Fibroblast of lung (primary cell): ENCODE data around the gene MYDGF. TPM values are rescaled to one million over a fixed set of nuclear protein-coding genes. Genes with fewer than 3 reads are reported as not detected.

ENCODE experiments used
- DNase-seq, 2 donors: peaks; one replicate each; pipeline versions ENCODE4 v3.0.0 to v3.0.0-alpha.2; 2010; ENCODE audit warnings: low read depth in 2 of 2
- H2AFZ ChIP-seq: 2 replicates; pipeline ENCODE4 v1.5.1; 2012; ENCODE audit warnings: low read length, control low read depth, inconsistent platforms
- H3K27ac ChIP-seq: 2 replicates; pipeline ENCODE4 v1.5.1; 2011; ENCODE audit warnings: low read length, control low read depth; ENCODE audit not compliant: insufficient read depth
- H3K27me3 ChIP-seq: 2 replicates; pipeline ENCODE4 v1.5.1; 2011; ENCODE audit warnings: mild to moderate bottlenecking, low read length; ENCODE audit not compliant: control insufficient read depth, insufficient read depth
- H3K36me3 ChIP-seq: 2 replicates; pipeline ENCODE4 v1.5.1; 2011; ENCODE audit warnings: low read length; ENCODE audit not compliant: control insufficient read depth, insufficient read depth
- H3K4me1 ChIP-seq: 2 replicates; pipeline ENCODE4 v1.5.1; 2011; ENCODE audit warnings: low read length; ENCODE audit not compliant: control insufficient read depth, insufficient read depth; ENCODE audit errors: extremely low read depth
- H3K4me2 ChIP-seq: 2 replicates; pipeline ENCODE4 v1.5.1; 2011; ENCODE audit warnings: low read length, control low read depth; ENCODE audit not compliant: insufficient read depth; ENCODE audit errors: extremely low read depth
- H3K4me3 ChIP-seq, 4 experiments: fragments of 200-600 bp in 1 of 4; sonication (generic) in 1 of 4; replicated peaks in 1 of 4; 2 replicates each; pipeline ENCODE4 v1.5.1; 2011 to 2016; ENCODE audit warnings: low read length in 4 of 4, low read depth in 3 of 4, mild to moderate bottlenecking in 3 of 4, control low read depth in 2 of 4, inconsistent platforms in 1 of 4, mixed read lengths in 1 of 4; ENCODE audit not compliant: insufficient read depth in 1 of 4; ENCODE audit errors: control extremely low read depth in 1 of 4
- H3K79me2 ChIP-seq: 2 replicates; pipeline ENCODE4 v1.5.1; 2012; ENCODE audit warnings: mild to moderate bottlenecking, low read length, inconsistent platforms; ENCODE audit not compliant: control insufficient read depth, insufficient read depth
- H3K9ac ChIP-seq: 2 replicates; pipeline ENCODE4 v1.5.1; 2011; ENCODE audit warnings: mild to moderate bottlenecking, low read length, control low read depth; ENCODE audit not compliant: insufficient read depth
- H3K9me3 ChIP-seq: 2 replicates; pipeline ENCODE4 v1.5.1; 2012; ENCODE audit warnings: low read depth, low read length; ENCODE audit not compliant: control insufficient read depth, insufficient read depth
- H4K20me1 ChIP-seq: 2 replicates; pipeline ENCODE4 v1.5.1; 2011; ENCODE audit warnings: low read length; ENCODE audit not compliant: control insufficient read depth, insufficient read depth; ENCODE audit errors: extremely low read depth
- CTCF ChIP-seq, 2 donors: IDR thresholded peaks in 1 of 2; conservative IDR thresholded peaks in 1 of 2; 1 replicate in 1 of 2; 2 replicates in 1 of 2; pipeline ENCODE4 v1.5.1; 2011 to 2012; ENCODE audit warnings: low read length in 2 of 2, control low read depth in 1 of 2, inconsistent platforms in 1 of 2, low read depth in 1 of 2, mild to moderate bottlenecking in 1 of 2
- EZH2 ChIP-seq: IDR thresholded peaks from 2 replicates; pipeline ENCODE4 v1.5.1; 2012; ENCODE audit warnings: low read length, control low read depth, mild to moderate bottlenecking; ENCODE audit errors: missing control alignments
- polyA plus RNA-seq, 2 donors: library from polyadenylated mRNA; depleted of rRNA in 1 of 2; stranded (reverse) in 1 of 2; unstranded in 1 of 2; fragments of >200 nt; gene quantifications; 2 replicates each; pipeline ENCODE4 v1.2.1, GENCODE V29; 2011 to 2012; ENCODE audit warnings: missing spikeins in 1 of 2
- total RNA-seq: library from RNA; depleted of rRNA; stranded (reverse); fragments of >200 nt; gene quantifications from 2 replicates; pipeline ENCODE4 v1.2.1, GENCODE V29; 2014

The MYDGF gene
- total and polyA plus RNA-seq, 2 donors (not counting 1 experiment from before 2014, with no cell fraction given), result 167 to 181 TPM

- H3K27me3 ChIP-seq, result no peaks in the 10 kb centered on the region
- no peak overlapping the region for H3K27ac ChIP-seq
- TF ChIP-seq CTCF (conservative IDR thresholded peaks at IDR 0.05 in 1 of 2, IDR thresholded peaks at IDR 0.05 in 1 of 2; ENCODE audit: low read depth in 1 of 2, low read length in 2 of 2) (no peak), EZH2 (no peak)
- peaks cover 50% of the 10 kb centered on the region for H3K36me3 ChIP-seq
- no peak overlapping the region for H2AFZ ChIP-seq
- no peak overlapping the region for H3K4me3 ChIP-seq
- peaks cover 3% of the 10 kb centered on the region for H3K4me1 ChIP-seq
- H3K9ac ChIP-seq, result no peak overlapping the region
- DNase-seq, result no peak
- no peak overlapping the region for H3K4me2 ChIP-seq
- H3K79me2 ChIP-seq, result no peaks in the 10 kb centered on the region
- no peaks in the 10 kb centered on the region for H3K9me3 ChIP-seq
- no peaks in the 10 kb centered on the region for H4K20me1 ChIP-seq
These were observed 21.2 kb upstream of the MYDGF start for GRCh38 chr19:4691373-4691772.

GRCh38 chr19:4690361-4690760, 20.2 kb upstream of the MYDGF start:
- Histone ChIP-seq H3K4me3 (no peak overlapping the region), H3K36me3 (peaks cover 49% of the 10 kb centered on the region), H3K9ac (no peak overlapping the region), H3K4me2 (no peak overlapping the region), H3K27me3 (no peaks in the 10 kb centered on the region), H3K79me2 (no peaks in the 10 kb centered on the region), H4K20me1 (no peaks in the 10 kb centered on the region), H3K27ac (no peak overlapping the region), H3K4me1 (no peaks in the 10 kb centered on the region), H2AFZ (no peak overlapping the region), H3K9me3 (no peaks in the 10 kb centered on the region)
- no peak for DNase-seq
- no peak for TF ChIP-seq CTCF (conservative IDR thresholded peaks at IDR 0.05 in 1 of 2, IDR thresholded peaks at IDR 0.05 in 1 of 2; ENCODE audit: low read depth in 1 of 2, low read length in 2 of 2)
- TF ChIP-seq EZH2, result no peak

- H3K79me2 ChIP-seq, result no peaks in the 10 kb centered on the region
- DNase-seq, result no peak
- H3K4me2 ChIP-seq, result no peak overlapping the region
- TF ChIP-seq EZH2, result no peak
- TF ChIP-seq CTCF (conservative IDR thresholded peaks at IDR 0.05 in 1 of 2, IDR thresholded peaks at IDR 0.05 in 1 of 2; ENCODE audit: low read depth in 1 of 2, low read length in 2 of 2), result no peak
- no peak overlapping the region for H2AFZ ChIP-seq
- H3K4me3 ChIP-seq, result no peak overlapping the region
- no peaks in the 10 kb centered on the region for H3K4me1 ChIP-seq
- no peaks in the 10 kb centered on the region for H3K9me3 ChIP-seq
- H3K36me3 ChIP-seq, result peaks cover 49% of the 10 kb centered on the region
- no peaks in the 10 kb centered on the region for H3K27me3 ChIP-seq
- H4K20me1 ChIP-seq, result no peaks in the 10 kb centered on the region
- no peak overlapping the region for H3K27ac ChIP-seq
- no peak overlapping the region for H3K9ac ChIP-seq
These were observed 19.3 kb upstream of the MYDGF start for GRCh38 chr19:4689403-4689802.
